Testis (tissue), 3 donors: ENCODE data around the gene GSG1L. TPM values are rescaled to one million over a fixed set of nuclear protein-coding genes. Genes with fewer than 3 reads are reported as not detected.
"Not testable (repeated sequence)": the region's sequence is repeated elsewhere in the genome, so short reads cannot be mapped to it uniquely, and the experiment has no call there.

Source experiments
- DNase-seq: peaks from one replicate; pipeline ENCODE4 v3.0.0-alpha.2; 2019
- H3K27ac ChIP-seq, 2 donors: fragments of 200-600 bp; sonication (generic); one replicate each; pipeline ENCODE4 v1.5.1; 2019
- H3K27me3 ChIP-seq: fragments of 200-600 bp; sonication (generic); one replicate; pipeline ENCODE4 v1.5.1; 2019
- H3K36me3 ChIP-seq: fragments of 200-600 bp; sonication (generic); one replicate; pipeline ENCODE4 v1.5.1; 2017; ENCODE audit warnings: low read depth; ENCODE audit errors: missing control alignments
- H3K4me1 ChIP-seq: fragments of 200-600 bp; sonication (generic); one replicate; pipeline ENCODE4 v1.5.1; 2019
- H3K4me3 ChIP-seq, 2 donors: fragments of 200-600 bp; sonication (generic); one replicate each; pipeline ENCODE4 v1.5.1; 2017 to 2019
- H3K9me3 ChIP-seq: fragments of 200-600 bp; sonication (generic); one replicate; pipeline ENCODE4 v1.5.1; 2017
- CTCF ChIP-seq, 3 experiments: fragments of 450-650 bp in 2 of 3; fragments of 200-600 bp in 1 of 3; sonication (generic) in 1 of 3; IDR thresholded peaks; one replicate each; pipeline ENCODE4 v1.5.1; 2016 to 2019; ENCODE audit warnings: antibody characterized with exemption in 3 of 3, mild to moderate bottlenecking in 2 of 3, moderate library complexity in 1 of 3
- POLR2A ChIP-seq: fragments of 450-650 bp; IDR thresholded peaks from one replicate; pipeline ENCODE4 v1.6.1; 2017; ENCODE audit warnings: antibody characterized with exemption, mild to moderate bottlenecking, moderate library complexity
- WGBS, 2 donors: methylation state at CpG; one replicate each; pipeline ENCODE4 v1.1.5; 2018; 5-methylcytosine and 5-hydroxymethylcytosine counted together
- intact Hi-C: fragments of 100-400 bp; cut with DNase I; formaldehyde crosslinking; loops from one replicate; pipeline ENCODE4 v1.15.1; 2023; ENCODE audit warnings: low total_unique reads
- polyA plus RNA-seq: library from polyadenylated mRNA; stranded (reverse); fragments of 350-450 nt; fragmentation: Illumina TruSeq; extraction: RNeasy Lipid Tissue Mini Kit (QIAGEN cat#74804); gene quantifications from one replicate; pipeline ENCODE4 v1.2.3, GENCODE V29; 2014; ENCODE audit warnings: low read depth, low replicate concordance; ENCODE audit not compliant: insufficient read depth
- total RNA-seq, 2 donors: library from RNA; depleted of rRNA; stranded (reverse); fragments of >200 nt; gene quantifications; one replicate each; pipeline ENCODE4 v1.2.3, GENCODE V29; 2016

GSG1L gene
- total and polyA plus RNA-seq, 3 donors from 2014 or later: 1.1 to 2.8 (median 1.9) TPM

GRCh38 chr16:27745348-27745747 lies 318.2 kb downstream of the GSG1L start:
- Histone ChIP-seq H3K27me3 (no peaks in the 10 kb centered on the region), H3K4me1 (no peaks in the 10 kb centered on the region), H3K36me3 (no peaks in the 10 kb centered on the region), H3K4me3 (no peak overlapping the region), H3K27ac (no peak overlapping the region), H3K9me3 (no peaks in the 10 kb centered on the region)
- TF ChIP-seq POLR2A (no peak), CTCF (IDR thresholded peaks at IDR 0.05) (no peak)
- intact Hi-C loops: no loop called here
- DNase-seq: no peak
- 91 to 97% methylated on average over 3 of the region's 3 CpGs for WGBS, 2 donors

- WGBS, 2 donors: 87 to 93% methylated on average over 5 of the region's 5 CpGs
Measured at GRCh38 chr16:27743963-27744362, 319.6 kb downstream of the GSG1L start.

GRCh38 chr16:27743001-27743400 lies 320.5 kb downstream of the GSG1L start:
- H3K4me1 ChIP-seq, H3K36me3 ChIP-seq, DNase-seq, H3K9me3 ChIP-seq, intact Hi-C loops, H3K4me3 ChIP-seq, H3K27ac ChIP-seq, H3K27me3 ChIP-seq: not testable (repeated sequence)
- WGBS, 2 donors: 93 to 100% methylated on average over 3 of the region's 3 CpGs

More at GRCh38 chr16:27743963-27744362, 319.6 kb downstream of the GSG1L start:
- H3K36me3 ChIP-seq: no peaks in the 10 kb centered on the region
- no peaks in the 10 kb centered on the region for H3K4me1 ChIP-seq
- intact Hi-C loops: no loop called here
- no peak overlapping the region for H3K27ac ChIP-seq
- H3K9me3 ChIP-seq: no peaks in the 10 kb centered on the region
- no peak for TF ChIP-seq CTCF (IDR thresholded peaks at IDR 0.05)
- no peak for TF ChIP-seq POLR2A
- H3K27me3 ChIP-seq: no peaks in the 10 kb centered on the region
- no peak overlapping the region for H3K4me3 ChIP-seq
- no peak for DNase-seq

GRCh38 chr16:27742333-27742732 lies 321.2 kb downstream of the GSG1L start:
- Histone ChIP-seq H3K4me3 (no peak overlapping the region), H3K27ac (no peak overlapping the region), H3K9me3 (no peaks in the 10 kb centered on the region), H3K36me3 (no peaks in the 10 kb centered on the region), H3K4me1 (no peaks in the 10 kb centered on the region), H3K27me3 (no peaks in the 10 kb centered on the region)
- 79 to 87% methylated on average over 5 of the region's 5 CpGs for WGBS, 2 donors
- intact Hi-C loops: no loop called here
- no peak for TF ChIP-seq POLR2A
- TF ChIP-seq CTCF (IDR thresholded peaks at IDR 0.05): no peak
- DNase-seq: no peak

- no peak for DNase-seq
- Histone ChIP-seq H3K36me3 (no peaks in the 10 kb centered on the region), H3K27me3 (no peaks in the 10 kb centered on the region), H3K9me3 (no peaks in the 10 kb centered on the region), H3K27ac (no peak overlapping the region), H3K4me1 (no peaks in the 10 kb centered on the region), H3K4me3 (no peak overlapping the region)
- TF ChIP-seq POLR2A: no peak
- no peak for TF ChIP-seq CTCF (IDR thresholded peaks at IDR 0.05)
- WGBS, 2 donors: 87 to 91% methylated on average over 11 of the region's 11 CpGs
- intact Hi-C loops: no loop called here
Measured at GRCh38 chr16:27740496-27741201, 322.9 kb downstream of the GSG1L start.
